ENCODE data around the gene C11orf42. TPM values are rescaled to one million over a fixed set of nuclear protein-coding genes. Genes with fewer than 3 reads are reported as not detected.

The C11orf42 gene
- total RNA-seq, 4 donors from 2014 or later = not detected

DNA sequence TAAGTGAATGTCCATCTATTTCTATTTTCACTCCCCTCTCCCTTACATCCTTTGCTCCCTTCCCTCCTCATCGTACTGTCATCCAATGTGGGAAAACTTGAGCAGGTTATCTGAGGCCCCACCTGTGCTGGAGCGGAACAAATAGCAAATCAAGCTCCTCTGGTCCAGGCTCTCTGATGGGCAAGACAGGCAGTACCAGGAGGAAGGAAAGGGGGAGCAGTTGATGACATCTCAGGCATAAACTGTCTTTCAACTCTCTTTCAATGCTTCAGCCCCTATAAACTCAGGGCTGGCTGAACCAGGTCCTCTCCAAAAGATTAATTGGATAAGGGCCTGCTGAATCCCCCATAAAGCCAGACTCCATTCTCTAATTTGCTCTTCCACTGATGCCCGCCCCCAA, 52.8 kb downstream of the C11orf42 start:
- no peak overlapping the region for H3K27ac ChIP-seq
- no peaks in the 10 kb centered on the region for H3K36me3 ChIP-seq
- 67 to 74% methylated on average over 3 of the region's 3 CpGs for WGBS, 2 donors
- no peaks in the 10 kb centered on the region for H3K27me3 ChIP-seq
- intact Hi-C loops (cut with DNase I) = loop anchor here (10.0 kb wide), 1 partner anchor 57 kb away; no protein-coding TSS in a partner anchor
- no peak overlapping the region for H3K4me3 ChIP-seq (replicated peaks in 1 of 3)
- TF ChIP-seq POLR2A (IDR thresholded peaks at IDR 0.05) = no peak
- TF ChIP-seq, protein P1, sequence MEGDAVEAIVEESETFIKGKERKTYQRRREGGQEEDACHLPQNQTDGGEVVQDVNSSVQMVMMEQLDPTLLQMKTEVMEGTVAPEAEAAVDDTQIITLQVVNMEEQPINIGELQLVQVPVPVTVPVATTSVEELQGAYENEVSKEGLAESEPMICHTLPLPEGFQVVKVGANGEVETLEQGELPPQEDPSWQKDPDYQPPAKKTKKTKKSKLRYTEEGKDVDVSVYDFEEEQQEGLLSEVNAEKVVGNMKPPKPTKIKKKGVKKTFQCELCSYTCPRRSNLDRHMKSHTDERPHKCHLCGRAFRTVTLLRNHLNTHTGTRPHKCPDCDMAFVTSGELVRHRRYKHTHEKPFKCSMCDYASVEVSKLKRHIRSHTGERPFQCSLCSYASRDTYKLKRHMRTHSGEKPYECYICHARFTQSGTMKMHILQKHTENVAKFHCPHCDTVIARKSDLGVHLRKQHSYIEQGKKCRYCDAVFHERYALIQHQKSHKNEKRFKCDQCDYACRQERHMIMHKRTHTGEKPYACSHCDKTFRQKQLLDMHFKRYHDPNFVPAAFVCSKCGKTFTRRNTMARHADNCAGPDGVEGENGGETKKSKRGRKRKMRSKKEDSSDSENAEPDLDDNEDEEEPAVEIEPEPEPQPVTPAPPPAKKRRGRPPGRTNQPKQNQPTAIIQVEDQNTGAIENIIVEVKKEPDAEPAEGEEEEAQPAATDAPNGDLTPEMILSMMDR (IDR thresholded peaks at IDR 0.05) = no peak
- H3K9me3 ChIP-seq = no peaks in the 10 kb centered on the region
- DNase-seq = no peak
- peaks cover 12 to 15% of the 10 kb centered on the region in 2 donors for H3K4me1 ChIP-seq

DNA sequence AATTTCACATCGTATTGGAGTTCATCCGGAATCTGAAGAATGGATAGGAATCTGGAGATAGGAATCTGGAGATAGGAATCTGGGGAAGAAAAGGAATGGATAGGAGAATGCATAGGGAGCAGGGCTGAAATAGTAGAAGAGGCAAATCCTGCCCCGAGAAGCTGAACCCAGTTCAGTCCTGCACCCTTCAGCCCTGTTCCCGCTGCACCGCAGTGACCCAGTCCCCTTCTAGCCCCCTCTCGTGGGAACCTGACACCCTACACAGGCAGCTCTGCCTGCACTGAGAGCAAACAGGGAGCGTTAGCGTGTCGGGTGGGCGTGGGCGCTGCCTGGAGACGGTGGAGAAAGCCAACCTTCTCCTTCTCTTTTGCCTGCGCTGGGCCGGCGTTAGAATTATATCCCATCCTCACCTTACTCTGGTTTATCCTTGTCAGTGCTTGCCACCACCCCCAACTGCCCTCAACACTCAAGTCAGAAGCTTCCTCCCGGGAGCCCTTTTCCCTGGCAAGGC, 53.3 kb downstream of the C11orf42 start:
- WGBS, 2 donors = 7 to 8% methylated on average over 16 of the region's 16 CpGs

DNA sequence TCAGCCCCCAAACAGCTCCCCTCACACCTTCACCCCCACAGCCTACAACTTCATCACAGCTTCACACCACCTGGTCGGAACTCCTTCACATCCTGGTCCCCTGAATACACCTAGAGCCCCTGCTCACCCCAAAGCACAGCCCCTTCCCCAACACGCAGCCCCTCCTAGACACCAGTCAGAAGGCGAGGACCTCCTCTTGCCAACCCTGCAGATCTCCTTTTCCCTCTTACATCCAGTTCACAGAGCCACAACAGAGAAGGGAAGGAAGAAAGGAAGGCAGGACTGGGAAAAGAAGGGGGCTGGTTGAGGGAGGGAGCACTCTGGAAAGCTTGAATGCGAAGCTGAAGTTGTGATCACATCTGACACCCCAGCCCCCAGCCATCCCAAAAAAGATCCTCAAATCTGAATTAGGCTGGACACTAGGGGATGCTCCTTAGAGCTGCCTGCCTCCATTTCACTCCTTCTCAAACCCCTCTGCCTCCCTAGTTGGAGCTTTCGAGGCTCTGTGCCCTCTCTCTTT, 54.9 kb downstream of the C11orf42 start:
- Histone ChIP-seq H3K4me1 (peaks cover 12 to 15% of the 10 kb centered on the region in 2 donors), H3K27me3 (no peaks in the 10 kb centered on the region), H3K9me3 (no peaks in the 10 kb centered on the region), H3K4me3 (replicated peaks in 1 of 3) (no peak overlapping the region), H3K27ac (no peak overlapping the region), H3K36me3 (no peaks in the 10 kb centered on the region)
- 43 to 44% methylated on average over 5 of the region's 5 CpGs for WGBS, 2 donors
- DNase-seq = no peak
- intact Hi-C loops (cut with DNase I) = no loop called here
- TF ChIP-seq POLR2A (IDR thresholded peaks at IDR 0.05) = no peak
- TF ChIP-seq, protein P1 (IDR thresholded peaks at IDR 0.05) = no peak

More for the DNA sequence above, 53.3 kb downstream of the C11orf42 start:
- Histone ChIP-seq H3K4me3 (replicated peaks in 1 of 3) (peak overlapping the region in 1 of 3 donors; percentile 40), H3K27me3 (no peaks in the 10 kb centered on the region), H3K36me3 (no peaks in the 10 kb centered on the region), H3K27ac (no peak overlapping the region), H3K9me3 (no peaks in the 10 kb centered on the region), H3K4me1 (peaks cover 12 to 15% of the 10 kb centered on the region in 2 donors)
- DNase-seq = no peak
- no peak for TF ChIP-seq POLR2A (IDR thresholded peaks at IDR 0.05)
- TF ChIP-seq, protein P1 (IDR thresholded peaks at IDR 0.05) = no peak
- intact Hi-C loops (cut with DNase I) = loop anchor here (10.0 kb wide), 1 partner anchor 56 kb away; no protein-coding TSS in a partner anchor

Other genes starting within 250 kb of the C11orf42 start
- not detected for gene OR56A5, start 237.1 kb upstream of the C11orf42 start, total RNA-seq
- not detected for gene OR52L1, start 218.6 kb upstream of the C11orf42 start, total RNA-seq
- not detected for gene OR56A4, start 198.6 kb upstream of the C11orf42 start, total RNA-seq
- gene OR56A1, start 174.8 kb upstream of the C11orf42 start, total RNA-seq = not detected
- not detected for gene OR56B4, start 97.9 kb upstream of the C11orf42 start, total RNA-seq
- under 1 TPM in 1 of 4 donors, not detected in 3; 0.33 TPM for gene OR52B2, start 35.2 kb upstream of the C11orf42 start, total RNA-seq
- gene OR52W1, start 6.3 kb upstream of the C11orf42 start, total RNA-seq = not detected
- gene FHIP1B, start 29.1 kb downstream of the C11orf42 start, total RNA-seq = 10 to 100 TPM; 37.1 to 60.8 (median 43.6) TPM
- under 1 TPM in 2 of 4 donors, not detected in 2; 0.39 to 0.67 TPM for gene CNGA4, start 33.5 kb downstream of the C11orf42 start, total RNA-seq
- 1 to 10 TPM in 1 of 4 donors, not detected in 3; 1.0 TPM for gene CCKBR, start 54.3 kb downstream of the C11orf42 start, total RNA-seq
- gene CAVIN3, start 114.9 kb downstream of the C11orf42 start, total RNA-seq = 10 to 100 TPM; 18.6 to 36.5 (median 30.1) TPM
- gene SMPD1, start 184.9 kb downstream of the C11orf42 start, total RNA-seq = 10 to 100 TPM; 39.6 to 82.4 (median 57.6) TPM
- 10 to 100 TPM; 36.4 to 54.1 (median 45.4) TPM for gene APBB1, start 213.5 kb downstream of the C11orf42 start, total RNA-seq
- gene HPX, start 235.4 kb downstream of the C11orf42 start, total RNA-seq = under 1 TPM in 2 of 4 donors, not detected in 2; 0.33 to 0.67 TPM